Liver (tissue), 9 donors: ENCODE results near the gene ANXA10. TPM values are rescaled to one million over a fixed set of nuclear protein-coding genes. Genes with fewer than 3 reads are reported as not detected.

Experiments used
- DNase-seq: peaks from one replicate; pipeline ENCODE4 v3.0.0-alpha.2; 2017; ENCODE audit warnings: low spot score
- H3K27ac ChIP-seq, 2 donors: one replicate each; pipeline ENCODE4 v1.7.0; 2013; ENCODE audit warnings: inconsistent platforms in 2 of 2, low read length in 2 of 2, control low read depth in 1 of 2, low read depth in 1 of 2, mild to moderate bottlenecking in 1 of 2
- H3K27me3 ChIP-seq, 4 donors: one replicate each; pipeline versions ENCODE4 v1.6.1 to v1.7.0; 2013; ENCODE audit warnings: low read length in 3 of 4, inconsistent platforms in 1 of 4, mild to moderate bottlenecking in 1 of 4, moderate library complexity in 1 of 4; ENCODE audit not compliant: control insufficient read depth in 4 of 4, insufficient read depth in 4 of 4
- H3K36me3 ChIP-seq, 4 donors: one replicate each; pipeline versions ENCODE4 v1.6.1 to v1.7.0; 2013; ENCODE audit warnings: low read length in 3 of 4, mild to moderate bottlenecking in 3 of 4, low read depth in 1 of 4, moderate library complexity in 1 of 4; ENCODE audit not compliant: control insufficient read depth in 4 of 4, insufficient read depth in 3 of 4
- H3K4me1 ChIP-seq, 4 donors: one replicate each; pipeline versions ENCODE4 v1.6.1 to v1.7.0; 2013; ENCODE audit warnings: low read length in 3 of 4, mild to moderate bottlenecking in 3 of 4, moderate library complexity in 1 of 4; ENCODE audit not compliant: control insufficient read depth in 4 of 4, insufficient read depth in 4 of 4
- H3K4me3 ChIP-seq, 3 donors: one replicate each; pipeline versions ENCODE4 v1.6.1 to v1.7.0; 2013; ENCODE audit warnings: low read length in 3 of 3, control low read depth in 1 of 3, low read depth in 1 of 3, mild to moderate bottlenecking in 1 of 3
- H3K9ac ChIP-seq, 2 donors: one replicate each; pipeline ENCODE4 v1.7.0; 2013; ENCODE audit warnings: low read length in 2 of 2, mild to moderate bottlenecking in 2 of 2, moderate library complexity in 2 of 2, control low read depth in 1 of 2, low read depth in 1 of 2
- H3K9me3 ChIP-seq, 4 donors: one replicate each; pipeline versions ENCODE4 v1.6.1 to v1.7.0; 2013; ENCODE audit warnings: low read length in 3 of 4; ENCODE audit not compliant: control insufficient read depth in 4 of 4
- ATF3 ChIP-seq: IDR thresholded peaks from 2 replicates; pipeline ENCODE4 v1.6.1; 2016; ENCODE audit warnings: antibody characterized with exemption
- CTCF ChIP-seq: fragments of 150-350 bp; IDR thresholded peaks from 2 replicates; pipeline ENCODE4 v1.5.1; 2017; ENCODE audit warnings: improper control_type of control experiment, low read depth, low read length; ENCODE audit not compliant: missing input control
- EGR1 ChIP-seq, 2 donors: IDR thresholded peaks; 2 replicates each; pipeline ENCODE4 v1.6.1; 2016 to 2018; ENCODE audit warnings: antibody characterized with exemption in 2 of 2, low read depth in 2 of 2
- FOXA2 ChIP-seq: IDR thresholded peaks from 2 replicates; pipeline ENCODE4 v1.6.1; 2016; ENCODE audit warnings: antibody characterized with exemption
- GABPA ChIP-seq, 2 donors: IDR thresholded peaks in 1 of 2; conservative IDR thresholded peaks in 1 of 2; 2 replicates each; pipeline ENCODE4 v1.6.1; 2016; ENCODE audit warnings: antibody characterized with exemption in 2 of 2, mild to moderate bottlenecking in 1 of 2, moderate library complexity in 1 of 2
- HNF4A ChIP-seq, 2 donors: conservative IDR thresholded peaks; 2 replicates each; pipeline ENCODE4 v1.6.1; 2016; ENCODE audit warnings: antibody characterized with exemption in 2 of 2, mild to moderate bottlenecking in 2 of 2
- HNF4G ChIP-seq: IDR thresholded peaks from 2 replicates; pipeline ENCODE4 v1.6.1; 2016; ENCODE audit warnings: antibody characterized with exemption
- JUND ChIP-seq, 2 donors: IDR thresholded peaks; 2 replicates each; pipeline ENCODE4 v1.6.1; 2016; ENCODE audit warnings: antibody characterized with exemption in 2 of 2
- NR2F2 ChIP-seq: IDR thresholded peaks from 2 replicates; pipeline ENCODE4 v1.6.1; 2016; ENCODE audit warnings: antibody characterized with exemption
- RAD21 ChIP-seq, 2 donors: IDR thresholded peaks; 2 replicates each; pipeline ENCODE4 v1.6.1; 2016; ENCODE audit warnings: antibody characterized with exemption in 2 of 2, mild to moderate bottlenecking in 2 of 2
- REST ChIP-seq: IDR thresholded peaks from 2 replicates; pipeline ENCODE4 v1.6.1; 2016; ENCODE audit warnings: antibody characterized with exemption, mild to moderate bottlenecking
- RXRA ChIP-seq, 2 donors: IDR thresholded peaks; 2 replicates each; pipeline ENCODE4 v1.6.1; 2017 to 2018; ENCODE audit warnings: antibody characterized with exemption in 2 of 2, mild to moderate bottlenecking in 1 of 2
- SP1 ChIP-seq: IDR thresholded peaks from 2 replicates; pipeline ENCODE4 v1.6.1; 2018; ENCODE audit warnings: antibody characterized with exemption, mild to moderate bottlenecking
- ZBTB33 ChIP-seq: IDR thresholded peaks from 2 replicates; pipeline ENCODE4 v1.6.1; 2016; ENCODE audit warnings: antibody characterized with exemption
- WGBS: extraction: QIAGEN DNeasy Blood & Tissue Kit; methylation state at CpG from one replicate; pipeline ENCODE4 v1.1.7; 2013; 5-methylcytosine and 5-hydroxymethylcytosine counted together
- polyA plus RNA-seq, 2 donors: library from polyadenylated mRNA; stranded (reverse) in 1 of 2; unstranded in 1 of 2; fragments of 200-250 nt in 1 of 2; fragments of >200 nt in 1 of 2; fragmentation: Nextera tagmentation in 1 of 2; extraction: Ambion mirVana in 1 of 2; gene quantifications; one replicate each; pipeline versions ENCODE4 v1.2.1 to v1.2.3, GENCODE V29; 2013 to 2015
- total RNA-seq, 2 donors: library from RNA; depleted of rRNA; stranded (reverse); fragments of >200 nt; gene quantifications; one replicate each; pipeline ENCODE4 v1.2.3, GENCODE V29; 2014
- donor health status: healthy.
- donor health status: healthy.
- donor health status: healthy.
- donor health status: healthy.
- donor health status: healthy.

The ANXA10 gene
- total and polyA plus RNA-seq, 4 donors: 6.3 to 45.4 (median 28.3) TPM

GRCh38 chr4:168124008-168124641, 31.8 kb downstream of the ANXA10 start:
- Histone ChIP-seq H3K4me1 (no peaks in the 10 kb centered on the region), H3K9ac (no peak overlapping the region), H3K27ac (no peak overlapping the region), H3K36me3 (no peaks in the 10 kb centered on the region), H3K4me3 (no peak overlapping the region), H3K27me3 (peaks cover 0 to 7% (median 0%) of the 10 kb centered on the region in 4 donors), H3K9me3 (no peaks in the 10 kb centered on the region)
- DNase-seq: no peak
- no peak for TF ChIP-seq REST
- TF ChIP-seq EGR1 (IDR thresholded peaks at IDR 0.05; ENCODE audit: low read depth in 2 of 2): no peak
- TF ChIP-seq RXRA (IDR thresholded peaks at IDR 0.05): no peak
- 76% methylated on average over 5 of the region's 5 CpGs for WGBS

- Histone ChIP-seq H3K4me1 (no peaks in the 10 kb centered on the region), H3K36me3 (no peaks in the 10 kb centered on the region), H3K27ac (no peak overlapping the region), H3K4me3 (no peak overlapping the region), H3K27me3 (peaks cover 0 to 7% (median 0%) of the 10 kb centered on the region in 4 donors), H3K9ac (no peak overlapping the region), H3K9me3 (no peaks in the 10 kb centered on the region)
- no peak for TF ChIP-seq HNF4A (conservative IDR thresholded peaks at IDR 0.05)
- TF ChIP-seq CTCF: no peak
- TF ChIP-seq GABPA (IDR thresholded peaks at IDR 0.05 in 1 of 2, conservative IDR thresholded peaks at IDR 0.05 in 1 of 2): no peak
- TF ChIP-seq NR2F2: no peak
- TF ChIP-seq HNF4G: no peak
- TF ChIP-seq ZBTB33: no peak
- TF ChIP-seq RAD21 (IDR thresholded peaks at IDR 0.05): no peak
- TF ChIP-seq FOXA2: no peak
- no peak for TF ChIP-seq SP1
- no peak for TF ChIP-seq REST
- TF ChIP-seq JUND (IDR thresholded peaks at IDR 0.05): no peak
- no peak for TF ChIP-seq ATF3
- 73% methylated on average over 2 of the region's 2 CpGs for WGBS
- no peak for DNase-seq
These were observed 34.6 kb downstream of the ANXA10 start for GRCh38 chr4:168126952-168127351.
